CD4-positive, alpha-beta T cell (primary cell): Measurements from ENCODE around the gene ELAPOR1. TPM values are rescaled to one million over a fixed set of nuclear protein-coding genes. Genes with fewer than 3 reads are reported as not detected.

Source experiments
- ATAC-seq: fragments of 200-7000 bp; cut with Tn5 transposase; one replicate; pipeline ENCODE4 v1.10.0; 2022; ENCODE audit warnings: mild to moderate bottlenecking; ENCODE audit not compliant: poor library complexity
- CTCF ChIA-PET: fragments of 350-600 bp; sonication (Branson Sonifier 250); formaldehyde crosslinking; loops from one replicate; lab custom pipeline; 2021; ENCODE audit warnings: antibody characterized with exemption, inconsistent platforms; lab: Charles Lee
- POLR2A ChIA-PET: fragments of 350-600 bp; sonication (Branson Sonifier 250); formaldehyde crosslinking; loops from one replicate; lab custom pipeline; 2021; ENCODE audit warnings: antibody characterized with exemption, inconsistent platforms; lab: Charles Lee
- DNase-seq, 14 experiments: peaks; one replicate each; pipeline ENCODE4 v3.0.0-alpha.2; 2013 to 2020; ENCODE audit warnings: mixed read lengths in 2 of 14
- H3K27ac ChIP-seq, 2 donors: one replicate each; pipeline versions ENCODE4 v1.5.1 to v1.7.0; 2013; ENCODE audit warnings: low read length in 2 of 2, low read depth in 1 of 2, mild to moderate bottlenecking in 1 of 2
- H3K27me3 ChIP-seq, 2 experiments: 1 replicate in 1 of 2; 2 replicates in 1 of 2; pipeline versions ENCODE4 v1.6.1 to v1.7.0; 2013; ENCODE audit warnings: low read length in 2 of 2, control low read depth in 1 of 2, mild to moderate bottlenecking in 1 of 2, moderate library complexity in 1 of 2; ENCODE audit not compliant: insufficient read depth in 2 of 2, control insufficient read depth in 1 of 2
- H3K36me3 ChIP-seq: one replicate; pipeline ENCODE4 v1.6.1; 2013; ENCODE audit warnings: low read length, control low read depth; ENCODE audit not compliant: insufficient read depth
- H3K4me1 ChIP-seq: one replicate; pipeline ENCODE4 v1.6.1; 2013; ENCODE audit warnings: low read length, control low read depth; ENCODE audit not compliant: insufficient read depth
- H3K4me3 ChIP-seq: one replicate; pipeline ENCODE4 v1.5.1; 2013; ENCODE audit warnings: mild to moderate bottlenecking, low read length, moderate library complexity
- H3K9me3 ChIP-seq, 2 experiments: 1 replicate in 1 of 2; 2 replicates in 1 of 2; pipeline versions ENCODE4 v1.6.1 to v1.7.0; 2013; ENCODE audit warnings: low read length in 2 of 2, mild to moderate bottlenecking in 2 of 2, control low read depth in 1 of 2, moderate library complexity in 1 of 2; ENCODE audit not compliant: control insufficient read depth in 1 of 2, insufficient read depth in 1 of 2
- H3K27ac Mint-ChIP-seq: one replicate; pipeline ENCODE4 v1.8.0; 2020; ENCODE audit warnings: mixed read lengths
- H3K27me3 Mint-ChIP-seq: one replicate; pipeline ENCODE4 v1.8.0; 2021; ENCODE audit warnings: mixed read lengths
- H3K36me3 Mint-ChIP-seq: one replicate; pipeline ENCODE4 v1.8.0; 2021; ENCODE audit warnings: low read depth, mixed read lengths
- H3K4me1 Mint-ChIP-seq: one replicate; pipeline ENCODE4 v1.8.0; 2021; ENCODE audit warnings: low read depth, mixed read lengths
- H3K4me3 Mint-ChIP-seq: one replicate; pipeline ENCODE4 v1.8.0; 2020; ENCODE audit warnings: mild to moderate bottlenecking, mixed read lengths
- H3K9me3 Mint-ChIP-seq: one replicate; pipeline ENCODE4 v1.8.0; 2020; ENCODE audit warnings: mixed read lengths
- CTCF ChIP-seq: fragments of 200-600 bp; IDR thresholded peaks from one replicate; pipeline ENCODE4 v1.8.0; 2022; ENCODE audit warnings: antibody characterized with exemption, mild to moderate bottlenecking
- intact Hi-C, 2 experiments: fragments of 100-400 bp; cut with DNase I in 1 of 2; cut with micrococcal nuclease in 1 of 2; formaldehyde crosslinking; loops; one replicate each; pipeline versions ENCODE4 v1.15.1 to v1.9.0; 2023 to 2025; cut with DNase I, micrococcal nuclease
- total RNA-seq, 174 experiments: library from RNA in 2 of 174; stranded (reverse) in 2 of 174; gene quantifications; one replicate each; pipeline ENCODE4 v1.2.3 and lab custom pipeline; 2021 to 2026

Gene ELAPOR1
- total RNA-seq, 2 experiments from 2014 or later, result 14.2 to 16.1 TPM

DNA sequence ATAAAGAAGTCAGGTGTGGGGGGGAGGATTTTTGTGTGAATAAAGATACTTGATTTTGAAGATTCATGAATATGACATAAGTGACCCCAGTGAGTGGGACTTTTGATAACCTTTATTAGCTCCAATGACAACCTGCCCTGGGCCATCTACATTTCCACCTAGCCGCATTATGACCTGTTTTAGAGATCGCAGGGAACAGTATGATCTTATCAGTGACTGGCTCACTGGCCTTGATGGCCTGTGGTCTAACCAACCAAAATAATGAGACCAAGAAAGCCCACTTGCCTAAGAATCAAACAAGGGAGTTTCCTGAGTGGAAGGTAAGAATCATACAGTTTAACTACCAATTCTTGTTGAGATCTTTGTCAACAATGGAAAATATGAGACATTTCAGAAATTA is 1.8 kb downstream of the ELAPOR1 start:
- H3K4me3 Mint-ChIP-seq, result no peak overlapping the region
- H3K36me3 Mint-ChIP-seq, result peaks cover 12% of the 10 kb centered on the region
- Histone ChIP-seq H3K27ac (no peak overlapping the region), H3K27me3 (no peaks in the 10 kb centered on the region), H3K4me1 (peaks cover 26% of the 10 kb centered on the region), H3K9me3 (no peaks in the 10 kb centered on the region), H3K36me3 (no peaks in the 10 kb centered on the region), H3K4me3 (no peak overlapping the region)
- CTCF ChIA-PET, result interaction anchor here (8.0 kb wide), 1 partner anchor 15 kb away, joined by 104 read pairs; no protein-coding TSS in a partner anchor
- ATAC-seq (no peak), DNase-seq (no peak)
- POLR2A ChIA-PET, result interaction anchor here (0.6 to 6.9 kb wide), 3 partner anchors 13 to 98 kb away, joined by 3 to 126 read pairs (median 18); partner anchors contain the start of gene SARS1
- intact Hi-C loops, result loop anchor here (10.0 kb wide), 2 partner anchors 99 to 369 kb away; partner anchors contain the start of genes ATXN7L2 (in 1 of the 2) and SARS1 (in 1 of the 2)
- peaks cover 31% of the 10 kb centered on the region for H3K4me1 Mint-ChIP-seq
- peaks cover 9% of the 10 kb centered on the region for H3K27me3 Mint-ChIP-seq
- TF ChIP-seq CTCF, result no peak
- H3K27ac Mint-ChIP-seq, result no peak overlapping the region
- H3K9me3 Mint-ChIP-seq, result no peaks in the 10 kb centered on the region

DNA sequence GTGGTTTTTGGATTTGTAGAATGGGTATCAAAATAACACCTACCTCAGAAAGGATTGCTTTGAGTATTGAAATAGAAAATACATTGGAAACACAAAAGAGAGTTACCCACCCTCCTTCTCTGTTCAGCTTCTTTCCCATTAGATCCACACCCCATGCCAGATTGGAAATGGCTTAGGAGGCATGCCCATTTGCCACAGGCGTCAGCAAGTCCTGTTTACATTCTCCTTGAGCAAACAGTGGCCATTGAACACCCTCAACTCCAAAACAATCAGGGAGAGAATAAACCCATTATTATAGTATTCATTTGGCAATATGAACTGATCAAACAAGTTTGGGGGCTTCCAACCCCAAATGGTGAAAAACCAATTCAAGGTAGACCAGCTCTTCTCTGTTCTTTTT is 2.4 kb downstream of the ELAPOR1 start:
- Histone ChIP-seq H3K27me3 (no peaks in the 10 kb centered on the region), H3K36me3 (no peaks in the 10 kb centered on the region), H3K9me3 (no peaks in the 10 kb centered on the region), H3K4me3 (no peak overlapping the region), H3K27ac (no peak overlapping the region), H3K4me1 (peaks cover 26% of the 10 kb centered on the region)
- ChIA-PET POLR2A (interaction anchor here (0.6 to 6.9 kb wide), 2 partner anchors 14 to 16 kb away, joined by 3 to 126 read pairs; no protein-coding TSS in a partner anchor), CTCF (interaction anchor here (0.7 to 8.0 kb wide), 2 partner anchors 16 to 93 kb away, joined by 3 to 104 read pairs; no protein-coding TSS in a partner anchor)
- H3K36me3 Mint-ChIP-seq, result peaks cover 12% of the 10 kb centered on the region
- peaks cover 9% of the 10 kb centered on the region for H3K27me3 Mint-ChIP-seq
- ATAC-seq, result no peak
- no peaks in the 10 kb centered on the region for H3K9me3 Mint-ChIP-seq
- no peak for DNase-seq
- TF ChIP-seq CTCF, result no peak
- peaks cover 31% of the 10 kb centered on the region for H3K4me1 Mint-ChIP-seq
- H3K4me3 Mint-ChIP-seq, result no peak overlapping the region
- intact Hi-C loops, result loop anchor here (10.0 kb wide), 2 partner anchors 99 to 369 kb away; partner anchors contain the start of genes ATXN7L2 (in 1 of the 2) and SARS1 (in 1 of the 2)
- no peak overlapping the region for H3K27ac Mint-ChIP-seq

DNA sequence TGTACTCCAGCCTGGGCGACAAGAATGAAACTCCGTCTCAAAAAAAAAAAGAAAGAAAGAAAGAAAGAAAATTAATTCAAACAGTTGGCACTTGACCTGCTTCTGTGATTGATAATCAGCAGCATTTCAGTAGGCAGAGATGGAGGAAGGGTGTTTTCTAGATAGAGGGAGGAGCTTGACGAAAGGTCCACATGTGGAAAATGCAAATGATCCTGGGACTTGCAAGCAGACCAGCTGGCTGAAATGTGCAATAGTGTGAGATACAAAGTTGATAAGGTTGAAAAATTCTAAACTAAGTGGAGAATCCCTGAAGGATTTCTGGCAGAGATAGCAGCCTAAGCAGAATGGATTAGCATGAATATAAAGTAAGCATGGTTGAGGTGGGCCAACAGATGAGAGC is 4.2 kb downstream of the ELAPOR1 start:
- Histone ChIP-seq H3K27ac (no peak overlapping the region), H3K4me1 (peaks cover 16% of the 10 kb centered on the region), H3K9me3 (no peaks in the 10 kb centered on the region), H3K4me3 (no peak overlapping the region), H3K36me3 (no peaks in the 10 kb centered on the region), H3K27me3 (no peaks in the 10 kb centered on the region)
- Mint-ChIP-seq H3K27ac (no peak overlapping the region), H3K36me3 (peaks cover 5% of the 10 kb centered on the region), H3K9me3 (no peaks in the 10 kb centered on the region), H3K27me3 (peaks cover 4% of the 10 kb centered on the region), H3K4me3 (no peak overlapping the region), H3K4me1 (peaks cover 19% of the 10 kb centered on the region)
- no peak for TF ChIP-seq CTCF
- DNase-seq (no peak), ATAC-seq (no peak)
- ChIA-PET POLR2A (no interaction called here), CTCF (no interaction called here)
- intact Hi-C loops, result loop anchor here (10.0 kb wide), 2 partner anchors 97 to 367 kb away; partner anchors contain the start of genes ATXN7L2 (in 1 of the 2) and SARS1 (in 1 of the 2)
